ENCODE data around the gene MUC5B. TPM values are rescaled to one million over a fixed set of nuclear protein-coding genes. Genes with fewer than 3 reads are reported as not detected.

Gene MUC5B
- total and polyA plus RNA-seq, 2 experiments from 2014 or later = not detected

DNA sequence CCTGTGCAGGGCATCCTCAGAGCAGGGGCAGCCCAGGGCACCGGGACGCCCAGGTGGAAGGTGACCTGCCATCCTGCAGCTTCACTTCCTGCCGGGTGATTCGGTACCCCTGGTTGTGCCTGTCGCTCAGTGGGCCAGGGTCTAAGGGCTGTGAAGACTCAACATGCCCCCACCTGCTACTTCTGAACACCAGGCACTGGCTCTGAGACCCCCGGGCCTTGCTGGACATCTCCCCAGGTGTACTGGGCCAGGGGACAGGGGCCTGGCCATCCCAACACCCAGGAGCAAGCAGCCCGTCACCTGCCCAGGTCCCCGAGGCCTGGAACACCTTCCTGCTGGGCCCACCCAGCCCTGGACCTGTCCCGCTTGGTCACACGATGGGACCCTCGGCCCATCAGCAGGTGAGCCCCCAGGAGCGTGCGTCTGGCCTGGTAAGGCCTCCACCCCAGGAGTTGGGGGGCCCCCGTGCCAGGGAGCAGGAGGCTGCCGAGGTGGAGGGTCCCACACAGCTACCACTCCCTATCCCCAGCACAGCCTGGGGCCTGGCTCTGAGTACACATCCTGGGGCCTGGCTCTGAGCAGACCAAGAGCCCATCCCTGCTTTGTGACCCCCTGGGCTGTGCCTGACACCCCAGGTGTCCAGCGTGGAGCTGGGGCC, 3.9 kb upstream of the MUC5B start:
- Histone ChIP-seq H4K20me1 (ENCODE audit: insufficient read depth) (no peaks in the 10 kb centered on the region), H3K27ac (no peak overlapping the region), H3K9me3 (ENCODE audit: low read depth) (no peaks in the 10 kb centered on the region), H3F3A (ENCODE audit: insufficient read depth) (no peaks in the 10 kb centered on the region), H3K4me3 (no peak overlapping the region), H3K9me2 (ENCODE audit: insufficient read depth) (no peaks in the 10 kb centered on the region), H3K79me2 (ENCODE audit: insufficient read depth) (no peaks in the 10 kb centered on the region), H2AFZ (no peak overlapping the region), H3K9ac (no peak overlapping the region), H3K36me3 (ENCODE audit: low read depth) (no peaks in the 10 kb centered on the region), H3K27me3 (replicated peaks; ENCODE audit: insufficient read depth) (peaks cover 17% of the 10 kb centered on the region; the same call in 1 of the 2 replicates), H3K4me2 (ENCODE audit: unreplicated experiment) (no peak overlapping the region), H3K4me1 (ENCODE audit: insufficient read depth) (no peaks in the 10 kb centered on the region)
- DNase-seq = no peak
- TF ChIP-seq EZH2phosphoT487 (IDR thresholded peaks at IDR 0.05; ENCODE audit: insufficient read depth, low read depth) (no peak), EZH2 (IDR thresholded peaks at IDR 0.05; ENCODE audit: insufficient read depth, poor library complexity, severe bottlenecking) (no peak)
- 74 to 78% methylated on average over 14 to 16 of the region's 16 CpGs for WGBS, 2 experiments (ENCODE audit: low coverage in 1 of 2, low lambda C conversion rate in 2 of 2, missing lambda C conversion rate in 2 of 2)
- in situ Hi-C loops (cut with MboI) = no loop called here

DNA sequence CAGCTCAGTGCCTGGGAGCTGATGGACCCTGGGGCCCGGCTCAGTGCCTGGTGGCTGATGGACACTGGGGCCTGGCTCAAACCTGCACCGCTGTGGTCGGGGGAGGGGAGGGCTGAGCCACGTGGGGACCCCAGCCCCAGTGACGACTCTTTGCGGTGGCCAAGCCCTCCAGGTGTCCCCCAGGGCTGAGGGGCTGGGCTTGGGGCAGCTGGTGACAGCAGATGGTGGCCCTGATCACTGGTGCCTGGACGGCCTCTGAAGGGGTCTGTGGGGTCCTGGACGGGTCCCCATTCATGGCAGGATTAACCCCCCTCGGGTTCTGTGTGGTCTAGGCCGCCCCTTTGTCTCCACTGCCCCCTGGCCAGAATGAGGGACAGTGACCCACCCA, 3.4 kb upstream of the MUC5B start:
- no peak overlapping the region for H3K27ac ChIP-seq
- no peaks in the 10 kb centered on the region for H3K36me3 ChIP-seq (ENCODE audit: low read depth)
- no peak overlapping the region for H3K9ac ChIP-seq
- no peaks in the 10 kb centered on the region for H3K4me1 ChIP-seq (ENCODE audit: insufficient read depth)
- TF ChIP-seq EZH2 (IDR thresholded peaks at IDR 0.05; ENCODE audit: insufficient read depth, poor library complexity, severe bottlenecking) (no peak), EZH2phosphoT487 (IDR thresholded peaks at IDR 0.05; ENCODE audit: insufficient read depth, low read depth) (no peak)
- no peak overlapping the region for H3K4me2 ChIP-seq (ENCODE audit: unreplicated experiment)
- no peaks in the 10 kb centered on the region for H4K20me1 ChIP-seq (ENCODE audit: insufficient read depth)
- DNase-seq = no peak
- whole genome bisulfite sequencing, 2 experiments (ENCODE audit: low coverage in 1 of 2, low lambda C conversion rate in 2 of 2, missing lambda C conversion rate in 2 of 2) = 10 to 33% methylated on average over 6 to 7 of the region's 10 CpGs
- in situ Hi-C loops (cut with MboI) = no loop called here
- no peaks in the 10 kb centered on the region for H3K79me2 ChIP-seq (ENCODE audit: insufficient read depth)
- H3F3A ChIP-seq (ENCODE audit: insufficient read depth) = no peaks in the 10 kb centered on the region
- no peak overlapping the region for H2AFZ ChIP-seq
- no peaks in the 10 kb centered on the region for H3K9me2 ChIP-seq (ENCODE audit: insufficient read depth)
- no peak overlapping the region for H3K4me3 ChIP-seq
- H3K9me3 ChIP-seq (ENCODE audit: low read depth) = no peaks in the 10 kb centered on the region
- H3K27me3 ChIP-seq (replicated peaks; ENCODE audit: insufficient read depth) = peaks cover 17% of the 10 kb centered on the region; the same call in 1 of the 2 replicates

DNA sequence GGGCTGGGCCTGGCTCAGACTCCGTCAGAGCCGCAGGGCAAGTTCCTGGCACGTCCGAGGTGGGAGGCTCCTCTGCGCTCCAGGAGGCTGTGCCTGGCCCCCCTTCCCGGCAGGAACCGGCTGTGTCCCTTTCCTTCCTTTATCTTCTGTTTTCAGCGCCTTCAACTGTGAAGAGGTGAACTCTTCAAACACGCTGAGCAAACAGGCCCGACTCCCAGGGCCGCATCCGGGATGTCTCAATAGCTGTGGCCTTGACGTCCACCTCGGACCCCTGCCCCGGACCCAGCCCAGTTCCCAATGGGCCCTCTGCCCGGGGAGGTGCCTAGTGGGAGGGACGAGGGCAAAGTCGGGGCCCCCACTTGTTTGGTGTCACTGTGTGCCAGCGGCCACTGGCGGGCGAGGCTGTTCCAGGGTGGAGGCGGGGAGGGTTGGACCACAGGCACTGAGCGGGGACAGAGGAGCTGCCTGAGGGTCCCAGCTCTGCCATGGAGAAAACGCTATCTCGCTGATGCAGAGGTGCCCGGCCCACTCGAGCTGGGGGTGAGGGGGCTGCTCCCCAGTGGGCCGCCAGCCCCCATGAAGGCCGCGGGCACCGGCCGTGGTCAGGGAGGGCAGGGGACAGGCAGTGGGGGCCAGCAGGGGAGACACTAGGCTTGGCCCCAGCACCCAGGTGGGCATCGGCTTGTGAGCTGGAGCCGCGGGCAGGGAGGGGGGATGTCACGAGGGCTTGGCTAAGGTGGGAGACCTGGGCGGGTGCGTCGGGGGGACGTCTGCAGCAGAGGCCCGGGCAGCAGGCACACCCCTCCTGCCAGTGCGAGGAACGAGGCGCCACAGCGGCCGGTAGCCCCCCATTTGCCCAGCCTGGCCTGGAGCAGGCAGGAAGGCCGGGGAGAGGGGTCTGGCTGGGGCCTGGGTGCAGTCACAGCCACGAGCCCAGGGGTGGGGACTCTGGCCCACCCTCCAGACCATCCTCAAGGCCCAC, 2.7 kb upstream of the MUC5B start:
- Histone ChIP-seq H3K36me3 (ENCODE audit: low read depth) (no peaks in the 10 kb centered on the region), H3K79me2 (ENCODE audit: insufficient read depth) (no peaks in the 10 kb centered on the region), H3K4me3 (no peak overlapping the region), H3K4me2 (ENCODE audit: unreplicated experiment) (no peak overlapping the region), H3K9ac (no peak overlapping the region), H3K27me3 (replicated peaks; ENCODE audit: insufficient read depth) (peaks cover 11% of the 10 kb centered on the region; the same call in 1 of the 2 replicates), H4K20me1 (ENCODE audit: insufficient read depth) (no peaks in the 10 kb centered on the region), H3K9me2 (ENCODE audit: insufficient read depth) (no peaks in the 10 kb centered on the region), H3K9me3 (ENCODE audit: low read depth) (no peaks in the 10 kb centered on the region), H3K27ac (no peak overlapping the region), H3F3A (ENCODE audit: insufficient read depth) (no peaks in the 10 kb centered on the region), H3K4me1 (ENCODE audit: insufficient read depth) (no peaks in the 10 kb centered on the region), H2AFZ (no peak overlapping the region)
- TF ChIP-seq EZH2phosphoT487 (IDR thresholded peaks at IDR 0.05; ENCODE audit: insufficient read depth, low read depth) = no peak
- no peak for TF ChIP-seq EZH2 (IDR thresholded peaks at IDR 0.05; ENCODE audit: insufficient read depth, poor library complexity, severe bottlenecking)
- in situ Hi-C loops (cut with MboI) = no loop called here
- no peak for DNase-seq
- 49 to 57% methylated on average over 37 to 48 of the region's 48 CpGs for WGBS, 2 experiments (ENCODE audit: low coverage in 1 of 2, low lambda C conversion rate in 2 of 2, missing lambda C conversion rate in 2 of 2)

DNA sequence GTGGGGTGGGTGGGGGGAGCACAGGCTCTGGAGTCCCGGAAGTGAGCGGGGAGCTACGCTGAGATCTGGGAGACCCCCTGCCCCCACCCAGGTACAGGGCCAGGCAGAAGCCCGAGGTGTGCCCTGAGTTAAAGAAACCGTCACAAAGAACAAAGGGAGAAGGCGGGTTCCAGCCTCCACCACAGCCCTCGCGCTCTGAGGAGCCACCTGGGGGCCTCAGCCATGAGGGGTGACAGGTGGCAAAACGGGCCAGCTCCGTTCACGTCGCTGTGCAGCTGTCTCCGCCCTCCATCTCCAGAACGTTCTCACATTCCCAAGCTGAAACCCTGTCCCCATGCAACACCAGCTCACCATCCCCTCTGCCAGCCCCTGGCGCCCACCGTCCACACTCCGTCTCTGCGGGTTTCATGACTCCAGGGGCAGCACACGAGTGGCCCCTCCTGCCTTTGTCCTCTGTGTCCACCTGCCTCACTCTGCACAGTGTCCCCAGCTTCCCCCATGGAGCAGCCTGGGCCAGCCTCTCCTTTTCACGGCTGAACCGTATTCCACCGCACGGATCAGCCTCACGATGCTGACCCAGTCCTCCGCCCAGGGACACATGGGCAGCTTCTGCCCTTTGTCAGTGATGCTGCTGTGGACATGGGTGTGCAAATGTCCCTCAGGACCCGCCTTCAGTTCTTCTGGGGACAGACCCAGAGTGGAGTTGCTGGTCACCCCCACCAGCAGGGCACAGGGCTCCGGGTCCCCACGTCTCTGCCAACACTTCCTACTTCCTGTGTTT, 1.7 kb upstream of the MUC5B start:
- DNase-seq = no peak
- TF ChIP-seq EZH2 (IDR thresholded peaks at IDR 0.05; ENCODE audit: insufficient read depth, poor library complexity, severe bottlenecking) (no peak), EZH2phosphoT487 (IDR thresholded peaks at IDR 0.05; ENCODE audit: insufficient read depth, low read depth) (no peak)
- Histone ChIP-seq H3K4me3 (no peak overlapping the region), H3K9ac (no peak overlapping the region), H3K4me1 (ENCODE audit: insufficient read depth) (no peaks in the 10 kb centered on the region), H3K27ac (no peak overlapping the region), H3K79me2 (ENCODE audit: insufficient read depth) (no peaks in the 10 kb centered on the region), H2AFZ (no peak overlapping the region), H3K27me3 (replicated peaks; ENCODE audit: insufficient read depth) (peaks cover 11% of the 10 kb centered on the region; the same call in 1 of the 2 replicates), H3K9me3 (ENCODE audit: low read depth) (no peaks in the 10 kb centered on the region), H3F3A (ENCODE audit: insufficient read depth) (no peaks in the 10 kb centered on the region), H3K36me3 (ENCODE audit: low read depth) (no peaks in the 10 kb centered on the region), H3K4me2 (ENCODE audit: unreplicated experiment) (no peak overlapping the region), H3K9me2 (ENCODE audit: insufficient read depth) (no peaks in the 10 kb centered on the region), H4K20me1 (ENCODE audit: insufficient read depth) (no peaks in the 10 kb centered on the region)
- 31 to 36% methylated on average over 22 to 28 of the region's 28 CpGs for WGBS, 2 experiments (ENCODE audit: low coverage in 1 of 2, low lambda C conversion rate in 2 of 2, missing lambda C conversion rate in 2 of 2)
- in situ Hi-C loops (cut with MboI) = no loop called here
